ENCODE results near the gene LSM4. TPM values are rescaled to one million over a fixed set of nuclear protein-coding genes. Genes with fewer than 3 reads are reported as not detected.

Gene LSM4
- total and polyA plus RNA-seq, 2 of the 13 experiments (the other 11 are each of a cell fraction or from before 2014, with no cell fraction given), result 65.8 to 166 TPM

DNA sequence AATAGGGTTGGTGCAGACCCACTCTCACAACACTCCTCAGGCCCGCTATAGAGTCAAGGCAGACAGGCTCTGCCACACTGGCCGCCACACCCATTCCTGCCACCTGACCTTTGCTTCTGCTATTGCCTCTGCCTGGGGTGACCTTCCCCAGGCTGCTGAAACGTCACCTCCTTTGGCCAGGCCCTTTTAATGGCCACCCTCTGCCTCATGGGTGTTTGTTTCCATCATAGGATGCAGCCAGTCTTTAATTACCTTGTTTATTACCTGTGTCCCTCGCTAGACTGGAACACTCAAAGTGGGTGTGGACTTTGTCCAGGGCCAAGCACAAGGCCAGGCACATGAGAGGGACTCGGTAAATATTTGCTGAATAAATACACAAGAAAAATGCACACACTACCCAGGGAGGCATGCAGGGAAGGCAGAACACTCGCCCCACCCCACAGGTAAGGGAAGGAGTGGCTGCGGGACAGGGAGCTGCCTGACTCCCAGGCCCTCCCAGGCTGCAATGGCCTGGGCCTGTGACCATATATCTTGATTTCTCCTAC lies 3.2 kb downstream of the LSM4 start (continued):
- TF ChIP-seq, protein P1, sequence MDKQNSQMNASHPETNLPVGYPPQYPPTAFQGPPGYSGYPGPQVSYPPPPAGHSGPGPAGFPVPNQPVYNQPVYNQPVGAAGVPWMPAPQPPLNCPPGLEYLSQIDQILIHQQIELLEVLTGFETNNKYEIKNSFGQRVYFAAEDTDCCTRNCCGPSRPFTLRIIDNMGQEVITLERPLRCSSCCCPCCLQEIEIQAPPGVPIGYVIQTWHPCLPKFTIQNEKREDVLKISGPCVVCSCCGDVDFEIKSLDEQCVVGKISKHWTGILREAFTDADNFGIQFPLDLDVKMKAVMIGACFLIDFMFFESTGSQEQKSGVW (CRISPR knock-in tag; IDR thresholded peaks at IDR 0.05; ENCODE audit: borderline replicate concordance), result no peak
- peak; percentile 97 for TF ChIP-seq MED1 (CRISPR knock-in tag; IDR thresholded peaks at IDR 0.05)
- no peak for TF ChIP-seq PTBP1 (IDR thresholded peaks at IDR 0.05; ENCODE audit: low read depth, low read length, poor library complexity, severe bottlenecking)
- TF ChIP-seq, protein P2, sequence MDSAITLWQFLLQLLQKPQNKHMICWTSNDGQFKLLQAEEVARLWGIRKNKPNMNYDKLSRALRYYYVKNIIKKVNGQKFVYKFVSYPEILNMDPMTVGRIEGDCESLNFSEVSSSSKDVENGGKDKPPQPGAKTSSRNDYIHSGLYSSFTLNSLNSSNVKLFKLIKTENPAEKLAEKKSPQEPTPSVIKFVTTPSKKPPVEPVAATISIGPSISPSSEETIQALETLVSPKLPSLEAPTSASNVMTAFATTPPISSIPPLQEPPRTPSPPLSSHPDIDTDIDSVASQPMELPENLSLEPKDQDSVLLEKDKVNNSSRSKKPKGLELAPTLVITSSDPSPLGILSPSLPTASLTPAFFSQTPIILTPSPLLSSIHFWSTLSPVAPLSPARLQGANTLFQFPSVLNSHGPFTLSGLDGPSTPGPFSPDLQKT (CRISPR knock-in tag; IDR thresholded peaks at IDR 0.05; ENCODE audit: borderline replicate concordance), result no peak
- TF ChIP-seq RARG (CRISPR knock-in tag; IDR thresholded peaks at IDR 0.05; ENCODE audit: low read depth), result no peak
- TF ChIP-seq ZNF883 (CRISPR knock-in tag; IDR thresholded peaks at IDR 0.05; ENCODE audit: not compliant biosample characterization), result no peak
- peak in 1 of 2 experiments; percentile 52; a peak in 2 of 4 replicates for TF ChIP-seq POLR2A (IDR thresholded peaks at IDR 0.05; ENCODE audit: insufficient read depth in 1 of 2, low read depth in 2 of 2, low read length in 2 of 2)
- no peak for TF ChIP-seq SALL2 (CRISPR knock-in tag; IDR thresholded peaks at IDR 0.05)
- TF ChIP-seq BCL6 (CRISPR knock-in tag; IDR thresholded peaks at IDR 0.05), result peak; percentile 75
- TF ChIP-seq HMGA1 (CRISPR knock-in tag; conservative IDR thresholded peaks at IDR 0.05), result no peak
- TF ChIP-seq ZNF615 (CRISPR knock-in tag; IDR thresholded peaks at IDR 0.05; ENCODE audit: borderline replicate concordance), result no peak
- no peak for TF ChIP-seq ZNF557 (CRISPR knock-in tag; IDR thresholded peaks at IDR 0.05)
- no peak for TF ChIP-seq RBM22 (optimal IDR thresholded peaks at IDR 0.05; ENCODE audit: low read length)
- TF ChIP-seq CAMTA2 (CRISPR knock-in tag; IDR thresholded peaks at IDR 0.05; ENCODE audit: borderline replicate concordance), result no peak
- TF ChIP-seq, protein P3, sequence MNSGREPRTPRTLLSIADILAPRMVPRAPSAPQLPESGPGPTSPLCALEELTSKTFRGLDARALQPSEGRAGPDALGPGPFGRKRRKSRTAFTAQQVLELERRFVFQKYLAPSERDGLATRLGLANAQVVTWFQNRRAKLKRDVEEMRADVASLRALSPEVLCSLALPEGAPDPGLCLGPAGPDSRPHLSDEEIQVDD (CRISPR knock-in tag; IDR thresholded peaks at IDR 0.05; ENCODE audit: borderline replicate concordance), result no peak
- TF ChIP-seq ZNF780A (CRISPR knock-in tag; IDR thresholded peaks at IDR 0.05), result no peak
- TF ChIP-seq IRX3 (CRISPR knock-in tag; IDR thresholded peaks at IDR 0.05; ENCODE audit: borderline replicate concordance, low read depth), result no peak
- TF ChIP-seq, protein P4, sequence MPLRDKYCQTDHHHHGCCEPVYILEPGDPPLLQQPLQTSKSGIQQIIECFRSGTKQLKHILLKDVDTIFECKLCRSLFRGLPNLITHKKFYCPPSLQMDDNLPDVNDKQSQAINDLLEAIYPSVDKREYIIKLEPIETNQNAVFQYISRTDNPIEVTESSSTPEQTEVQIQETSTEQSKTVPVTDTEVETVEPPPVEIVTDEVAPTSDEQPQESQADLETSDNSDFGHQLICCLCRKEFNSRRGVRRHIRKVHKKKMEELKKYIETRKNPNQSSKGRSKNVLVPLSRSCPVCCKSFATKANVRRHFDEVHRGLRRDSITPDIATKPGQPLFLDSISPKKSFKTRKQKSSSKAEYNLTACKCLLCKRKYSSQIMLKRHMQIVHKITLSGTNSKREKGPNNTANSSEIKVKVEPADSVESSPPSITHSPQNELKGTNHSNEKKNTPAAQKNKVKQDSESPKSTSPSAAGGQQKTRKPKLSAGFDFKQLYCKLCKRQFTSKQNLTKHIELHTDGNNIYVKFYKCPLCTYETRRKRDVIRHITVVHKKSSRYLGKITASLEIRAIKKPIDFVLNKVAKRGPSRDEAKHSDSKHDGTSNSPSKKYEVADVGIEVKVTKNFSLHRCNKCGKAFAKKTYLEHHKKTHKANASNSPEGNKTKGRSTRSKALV (CRISPR knock-in tag; IDR thresholded peaks at IDR 0.05), result no peak
- TF ChIP-seq, protein P5, sequence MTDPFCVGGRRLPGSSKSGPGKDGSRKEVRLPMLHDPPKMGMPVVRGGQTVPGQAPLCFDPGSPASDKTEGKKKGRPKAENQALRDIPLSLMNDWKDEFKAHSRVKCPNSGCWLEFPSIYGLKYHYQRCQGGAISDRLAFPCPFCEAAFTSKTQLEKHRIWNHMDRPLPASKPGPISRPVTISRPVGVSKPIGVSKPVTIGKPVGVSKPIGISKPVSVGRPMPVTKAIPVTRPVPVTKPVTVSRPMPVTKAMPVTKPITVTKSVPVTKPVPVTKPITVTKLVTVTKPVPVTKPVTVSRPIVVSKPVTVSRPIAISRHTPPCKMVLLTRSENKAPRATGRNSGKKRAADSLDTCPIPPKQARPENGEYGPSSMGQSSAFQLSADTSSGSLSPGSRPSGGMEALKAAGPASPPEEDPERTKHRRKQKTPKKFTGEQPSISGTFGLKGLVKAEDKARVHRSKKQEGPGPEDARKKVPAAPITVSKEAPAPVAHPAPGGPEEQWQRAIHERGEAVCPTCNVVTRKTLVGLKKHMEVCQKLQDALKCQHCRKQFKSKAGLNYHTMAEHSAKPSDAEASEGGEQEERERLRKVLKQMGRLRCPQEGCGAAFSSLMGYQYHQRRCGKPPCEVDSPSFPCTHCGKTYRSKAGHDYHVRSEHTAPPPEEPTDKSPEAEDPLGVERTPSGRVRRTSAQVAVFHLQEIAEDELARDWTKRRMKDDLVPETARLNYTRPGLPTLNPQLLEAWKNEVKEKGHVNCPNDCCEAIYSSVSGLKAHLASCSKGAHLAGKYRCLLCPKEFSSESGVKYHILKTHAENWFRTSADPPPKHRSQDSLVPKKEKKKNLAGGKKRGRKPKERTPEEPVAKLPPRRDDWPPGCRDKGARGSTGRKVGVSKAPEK (CRISPR knock-in tag; IDR thresholded peaks at IDR 0.05; ENCODE audit: borderline replicate concordance), result no peak
- TF ChIP-seq, protein P6, sequence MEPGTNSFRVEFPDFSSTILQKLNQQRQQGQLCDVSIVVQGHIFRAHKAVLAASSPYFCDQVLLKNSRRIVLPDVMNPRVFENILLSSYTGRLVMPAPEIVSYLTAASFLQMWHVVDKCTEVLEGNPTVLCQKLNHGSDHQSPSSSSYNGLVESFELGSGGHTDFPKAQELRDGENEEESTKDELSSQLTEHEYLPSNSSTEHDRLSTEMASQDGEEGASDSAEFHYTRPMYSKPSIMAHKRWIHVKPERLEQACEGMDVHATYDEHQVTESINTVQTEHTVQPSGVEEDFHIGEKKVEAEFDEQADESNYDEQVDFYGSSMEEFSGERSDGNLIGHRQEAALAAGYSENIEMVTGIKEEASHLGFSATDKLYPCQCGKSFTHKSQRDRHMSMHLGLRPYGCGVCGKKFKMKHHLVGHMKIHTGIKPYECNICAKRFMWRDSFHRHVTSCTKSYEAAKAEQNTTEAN (CRISPR knock-in tag; conservative IDR thresholded peaks at IDR 0.05), result no peak
- no peak for TF ChIP-seq ZNF101 (CRISPR knock-in tag; IDR thresholded peaks at IDR 0.05; ENCODE audit: borderline replicate concordance, low read depth)
